ENCODE measurements around the gene INAVA. TPM values are rescaled to one million over a fixed set of nuclear protein-coding genes. Genes with fewer than 3 reads are reported as not detected.
"Not testable (repeated sequence)": the region's sequence is repeated elsewhere in the genome, so short reads cannot be mapped to it uniquely, and the experiment has no call there.

The INAVA gene
- total RNA-seq, 4 donors from 2014 or later, result 33.8 to 492 (median 332) TPM

DNA sequence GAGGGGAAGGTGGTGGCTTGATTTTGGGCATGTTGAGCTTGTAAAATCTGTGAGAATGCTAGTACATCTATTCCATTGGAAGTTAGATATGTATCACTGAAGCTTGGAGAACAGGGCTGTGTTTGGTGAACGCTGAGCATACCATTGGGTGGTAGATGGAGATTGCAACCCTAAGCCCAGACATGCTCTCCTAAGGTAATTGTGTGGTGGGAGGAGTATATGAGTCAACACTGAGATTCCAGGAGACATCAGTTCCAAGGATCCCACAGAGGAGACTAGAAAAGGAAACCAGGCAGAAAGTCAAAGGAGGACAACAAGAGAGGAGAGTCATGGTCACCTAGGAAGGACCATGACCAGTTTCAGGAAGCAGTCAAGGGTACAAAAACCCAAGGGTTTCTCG lies 68.4 kb downstream of the INAVA start:
- no peak overlapping the region for H3K4me3 ChIP-seq
- peaks cover 0 to 25% (median 0%) of the 10 kb centered on the region in 3 donors for H3K36me3 ChIP-seq
- no peaks in the 10 kb centered on the region for H3K9me3 ChIP-seq
- no peak overlapping the region for H3K27ac ChIP-seq
- no peaks in the 10 kb centered on the region for H3K4me1 ChIP-seq
- H3K27me3 ChIP-seq, result no peaks in the 10 kb centered on the region
- no peak for TF ChIP-seq POLR2A (IDR thresholded peaks at IDR 0.05)
- TF ChIP-seq, protein P1, sequence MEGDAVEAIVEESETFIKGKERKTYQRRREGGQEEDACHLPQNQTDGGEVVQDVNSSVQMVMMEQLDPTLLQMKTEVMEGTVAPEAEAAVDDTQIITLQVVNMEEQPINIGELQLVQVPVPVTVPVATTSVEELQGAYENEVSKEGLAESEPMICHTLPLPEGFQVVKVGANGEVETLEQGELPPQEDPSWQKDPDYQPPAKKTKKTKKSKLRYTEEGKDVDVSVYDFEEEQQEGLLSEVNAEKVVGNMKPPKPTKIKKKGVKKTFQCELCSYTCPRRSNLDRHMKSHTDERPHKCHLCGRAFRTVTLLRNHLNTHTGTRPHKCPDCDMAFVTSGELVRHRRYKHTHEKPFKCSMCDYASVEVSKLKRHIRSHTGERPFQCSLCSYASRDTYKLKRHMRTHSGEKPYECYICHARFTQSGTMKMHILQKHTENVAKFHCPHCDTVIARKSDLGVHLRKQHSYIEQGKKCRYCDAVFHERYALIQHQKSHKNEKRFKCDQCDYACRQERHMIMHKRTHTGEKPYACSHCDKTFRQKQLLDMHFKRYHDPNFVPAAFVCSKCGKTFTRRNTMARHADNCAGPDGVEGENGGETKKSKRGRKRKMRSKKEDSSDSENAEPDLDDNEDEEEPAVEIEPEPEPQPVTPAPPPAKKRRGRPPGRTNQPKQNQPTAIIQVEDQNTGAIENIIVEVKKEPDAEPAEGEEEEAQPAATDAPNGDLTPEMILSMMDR (IDR thresholded peaks at IDR 0.05), result no peak
- no peak for DNase-seq

DNA sequence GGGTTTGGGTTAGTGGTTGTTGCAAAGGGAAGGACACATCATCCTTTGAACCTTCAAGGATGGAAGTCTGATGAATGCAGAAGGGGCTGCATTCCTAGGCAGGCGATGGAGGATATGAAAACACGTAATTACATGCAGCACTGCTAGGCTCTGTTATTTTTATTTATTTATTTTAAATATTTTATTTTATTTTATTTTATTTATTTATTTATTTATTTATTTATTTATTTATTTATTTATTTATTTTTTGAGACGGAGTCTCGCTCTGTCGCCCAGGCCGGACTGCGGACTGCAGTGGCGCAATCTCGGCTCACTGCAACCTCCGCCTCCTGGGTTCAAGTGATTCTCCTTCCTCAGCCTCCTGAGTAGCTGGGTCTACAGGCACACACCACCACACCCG lies 69.2 kb downstream of the INAVA start:
- not testable (repeated sequence) for H3K27ac ChIP-seq, H3K27me3 ChIP-seq, H3K9me3 ChIP-seq, H3K4me1 ChIP-seq, H3K4me3 ChIP-seq, DNase-seq
- H3K36me3 ChIP-seq, result peaks cover 0 to 24% (median 0%) of the 10 kb centered on the region in 3 donors

Small RNA genes lying within 50 kb of the gene (small RNA-seq; reads per million reads assigned to genes)
- 0 reads per million in 2 donors for gene RNU6-704P

Other genes starting within 250 kb of the INAVA start
- 10 to 100 TPM; 13.7 to 59.4 (median 16.8) TPM for gene DDX59, start 225.0 kb upstream of the INAVA start, total RNA-seq
- 10 to 100 TPM in 1 of 4 donors, 1 to 10 TPM in 3; 4.9 to 21.5 (median 8.1) TPM for gene CAMSAP2, start 156.0 kb upstream of the INAVA start, total RNA-seq
- gene GPR25, start 21.9 kb upstream of the INAVA start, total RNA-seq, result not detected
- 10 to 100 TPM in 3 of 4 donors, 1 to 10 TPM in 1; 6.7 to 19.0 (median 13.3) TPM for gene KIF21B, start 128.8 kb downstream of the INAVA start, total RNA-seq
- gene CACNA1S, start 217.5 kb downstream of the INAVA start, total RNA-seq, result not detected
- gene ASCL5, start 232.3 kb downstream of the INAVA start, total RNA-seq, result not detected

Data from Peyer's patch (tissue), 4 donors.